Measurements from ENCODE around the gene MARK4.

- TF ChIP-seq, protein P1, sequence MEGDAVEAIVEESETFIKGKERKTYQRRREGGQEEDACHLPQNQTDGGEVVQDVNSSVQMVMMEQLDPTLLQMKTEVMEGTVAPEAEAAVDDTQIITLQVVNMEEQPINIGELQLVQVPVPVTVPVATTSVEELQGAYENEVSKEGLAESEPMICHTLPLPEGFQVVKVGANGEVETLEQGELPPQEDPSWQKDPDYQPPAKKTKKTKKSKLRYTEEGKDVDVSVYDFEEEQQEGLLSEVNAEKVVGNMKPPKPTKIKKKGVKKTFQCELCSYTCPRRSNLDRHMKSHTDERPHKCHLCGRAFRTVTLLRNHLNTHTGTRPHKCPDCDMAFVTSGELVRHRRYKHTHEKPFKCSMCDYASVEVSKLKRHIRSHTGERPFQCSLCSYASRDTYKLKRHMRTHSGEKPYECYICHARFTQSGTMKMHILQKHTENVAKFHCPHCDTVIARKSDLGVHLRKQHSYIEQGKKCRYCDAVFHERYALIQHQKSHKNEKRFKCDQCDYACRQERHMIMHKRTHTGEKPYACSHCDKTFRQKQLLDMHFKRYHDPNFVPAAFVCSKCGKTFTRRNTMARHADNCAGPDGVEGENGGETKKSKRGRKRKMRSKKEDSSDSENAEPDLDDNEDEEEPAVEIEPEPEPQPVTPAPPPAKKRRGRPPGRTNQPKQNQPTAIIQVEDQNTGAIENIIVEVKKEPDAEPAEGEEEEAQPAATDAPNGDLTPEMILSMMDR (IDR thresholded peaks at IDR 0.05), result no peak
- TF ChIP-seq POLR2A (IDR thresholded peaks at IDR 0.05), result no peak
Measured at GRCh38 chr19:45306518-45307027, 55.5 kb downstream of the MARK4 start.

Data from lower leg skin (tissue), 3 donors.